ENCODE results near the gene PRSS37.
"Not testable (repeated sequence)": the region's sequence is repeated elsewhere in the genome, so short reads cannot be mapped to it uniquely, and the experiment has no call there.

PRSS37 gene, protein sequence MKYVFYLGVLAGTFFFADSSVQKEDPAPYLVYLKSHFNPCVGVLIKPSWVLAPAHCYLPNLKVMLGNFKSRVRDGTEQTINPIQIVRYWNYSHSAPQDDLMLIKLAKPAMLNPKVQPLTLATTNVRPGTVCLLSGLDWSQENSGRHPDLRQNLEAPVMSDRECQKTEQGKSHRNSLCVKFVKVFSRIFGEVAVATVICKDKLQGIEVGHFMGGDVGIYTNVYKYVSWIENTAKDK

DNA sequence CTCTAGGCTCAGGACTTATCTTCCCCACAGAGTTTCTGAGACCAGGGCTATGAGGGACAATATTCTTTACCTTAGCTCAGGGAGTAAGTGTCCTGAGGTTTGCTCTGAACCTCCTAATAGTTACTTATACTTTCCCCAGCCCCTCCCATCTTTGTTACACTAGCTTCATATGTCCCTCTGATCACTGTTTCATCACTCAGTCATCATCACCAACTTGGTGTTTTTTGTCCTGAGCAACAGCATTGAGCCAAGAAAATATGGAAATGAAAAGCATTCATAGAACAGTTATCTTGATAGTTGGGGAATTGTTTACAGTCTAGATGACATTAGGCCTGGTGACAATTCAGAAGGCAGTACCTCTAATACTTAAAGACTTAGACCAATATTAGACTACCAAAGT lies at the start of gene PRSS37:
Gene PRSS37, minus strand, starts transcription at position 101 of the 400 bp plus-strand sequence. CDS start 436 bp downstream, outside the sequence.
- no peak for DNase-seq (ENCODE audit: low read depth)

DNA sequence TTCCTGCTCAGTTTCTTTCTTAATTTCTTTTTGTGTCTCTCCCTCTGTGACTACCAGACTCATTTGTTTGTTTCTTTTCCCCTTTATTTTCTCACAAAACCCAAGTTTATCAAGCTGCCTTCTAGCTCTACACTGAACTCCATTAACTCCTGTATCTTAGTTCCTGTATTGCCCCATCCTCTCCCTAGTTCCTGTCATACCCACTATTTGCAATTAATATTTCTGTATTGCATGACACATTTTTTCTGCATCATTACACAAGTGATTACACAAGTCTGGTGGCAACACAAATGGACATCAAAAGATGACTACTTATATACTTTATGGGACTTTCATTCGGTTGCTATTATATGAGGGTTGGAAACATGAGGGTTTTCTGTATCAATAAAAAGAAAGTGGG lies 48.0 kb upstream of the PRSS37 start:
- DNase-seq (ENCODE audit: low read depth) = no peak

DNA sequence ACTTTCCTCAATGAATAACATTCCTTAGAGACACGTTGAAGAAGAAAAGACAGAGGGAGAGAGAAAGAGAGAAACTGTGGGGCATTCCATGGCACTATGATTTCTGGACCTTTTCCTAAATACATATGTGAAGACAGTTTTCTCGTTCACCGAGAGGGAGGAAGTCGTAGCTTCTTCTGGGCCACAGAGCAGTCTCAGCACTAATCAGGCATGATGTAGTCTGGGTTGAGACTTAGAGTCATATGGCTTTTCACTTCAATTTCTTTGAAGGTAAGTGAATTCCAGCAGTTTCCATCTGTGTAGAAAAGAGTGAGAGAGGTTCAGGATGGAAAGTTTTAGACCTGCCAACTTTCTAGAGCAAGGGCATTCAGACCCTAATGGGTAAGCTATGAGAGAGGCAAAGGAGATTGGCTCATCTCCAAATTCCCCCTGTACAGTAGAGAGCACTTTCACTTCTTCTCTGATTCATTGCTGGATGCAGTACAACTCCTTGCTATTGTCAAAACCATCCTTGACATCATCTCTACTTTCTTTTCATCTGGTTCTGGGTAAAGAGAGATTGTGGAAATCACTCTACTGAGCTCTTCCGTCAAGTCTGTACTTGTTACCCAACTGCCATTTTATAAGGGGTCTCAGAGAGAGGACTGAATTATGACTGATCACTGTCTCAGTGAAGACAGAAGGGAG lies 43.4 kb upstream of the PRSS37 start:
- DNase-seq (ENCODE audit: low read depth) = no peak

- DNase-seq (ENCODE audit: low read depth) = no peak
These were observed 39.7 kb upstream of the PRSS37 start for GRCh38 chr7:141880960-141881359.

DNA sequence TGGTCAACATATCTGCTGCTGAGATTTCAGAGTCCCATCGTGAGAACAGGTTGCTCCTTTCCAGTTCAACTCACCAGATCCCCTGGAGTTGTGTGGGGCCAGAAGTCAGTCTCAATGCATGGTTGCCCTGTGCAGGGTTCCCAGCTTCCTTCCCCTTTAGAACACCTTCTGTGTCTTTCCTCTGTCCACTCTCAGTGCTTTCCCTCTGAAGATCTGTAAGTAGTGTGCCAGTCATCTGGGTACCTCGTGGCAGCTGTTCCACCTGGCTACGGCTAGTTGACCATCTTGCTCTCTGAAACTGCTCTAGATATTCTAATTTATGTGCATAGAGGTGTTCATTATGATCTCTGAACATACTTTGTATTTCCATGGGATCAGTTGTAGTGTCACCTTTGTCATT lies 36.1 kb upstream of the PRSS37 start:
- no peak for DNase-seq (ENCODE audit: low read depth)

- no peak for DNase-seq (ENCODE audit: low read depth)
These were observed 35.1 kb upstream of the PRSS37 start for GRCh38 chr7:141876371-141876770.

DNA sequence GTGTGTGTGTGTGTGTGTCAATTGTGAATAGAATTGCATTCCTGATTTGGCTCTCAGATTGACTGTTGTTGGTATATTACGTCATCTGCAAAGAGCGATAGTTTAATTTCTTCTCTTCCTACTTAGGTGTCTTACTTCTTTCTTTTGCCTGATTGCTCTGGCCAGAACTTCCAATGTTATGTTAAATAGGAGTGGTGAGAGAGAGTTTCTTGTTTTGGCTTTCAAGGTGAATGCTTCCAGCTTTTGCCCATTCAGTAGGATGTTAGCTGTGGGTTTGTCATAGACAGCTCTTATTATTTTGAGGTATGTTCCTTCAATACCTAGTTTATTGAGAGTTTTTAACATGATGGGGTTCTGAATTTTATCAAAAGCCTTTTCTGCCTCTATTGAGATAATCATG lies 34.2 kb upstream of the PRSS37 start:
- DNase-seq (ENCODE audit: low read depth) = no peak

DNA sequence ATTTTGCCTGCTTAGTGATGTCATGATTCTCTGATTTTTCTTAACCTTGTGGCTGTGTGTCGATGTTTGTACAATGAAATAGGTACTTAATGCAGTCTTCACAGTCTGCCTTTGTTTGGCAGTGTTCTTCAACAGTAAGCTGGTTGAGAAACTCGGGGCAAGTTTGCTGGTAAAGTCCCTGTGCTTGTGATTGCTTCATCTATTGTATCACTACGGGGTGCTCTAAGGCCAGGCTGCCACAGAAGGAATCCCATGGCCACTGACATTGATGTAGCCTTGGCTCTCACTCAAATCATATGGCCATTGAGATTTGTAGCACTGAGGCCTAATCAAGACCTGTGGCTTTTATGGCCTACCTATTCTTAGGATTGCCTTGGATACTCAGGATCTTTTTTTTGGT lies 33.5 kb upstream of the PRSS37 start:
- DNase-seq (ENCODE audit: low read depth) = no peak

DNA sequence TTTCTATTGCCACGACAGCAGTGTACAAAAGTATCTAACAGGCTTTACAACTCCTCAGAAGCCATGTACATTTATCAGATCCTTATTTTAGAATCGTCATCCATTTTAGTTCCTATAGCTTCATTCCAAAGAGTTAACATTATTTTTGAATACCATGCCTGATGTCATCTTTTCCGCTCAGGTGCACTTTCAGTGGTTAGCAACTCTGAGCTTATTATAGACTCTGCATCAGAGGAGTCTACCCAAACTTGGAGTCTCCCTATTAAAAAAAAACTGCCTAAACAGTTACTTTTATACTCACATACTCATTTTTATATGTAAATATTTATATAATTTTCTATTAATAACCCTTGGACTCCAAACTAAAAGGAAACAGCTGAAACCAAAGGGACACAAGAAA lies 31.6 kb upstream of the PRSS37 start:
- DNase-seq (ENCODE audit: low read depth) = no peak

- no peak for DNase-seq (ENCODE audit: low read depth)
These were observed 25.7 kb upstream of the PRSS37 start for GRCh38 chr7:141866974-141867373.

- DNase-seq (ENCODE audit: low read depth) = no peak
These were observed 23.6 kb upstream of the PRSS37 start for GRCh38 chr7:141864765-141865447.

DNA sequence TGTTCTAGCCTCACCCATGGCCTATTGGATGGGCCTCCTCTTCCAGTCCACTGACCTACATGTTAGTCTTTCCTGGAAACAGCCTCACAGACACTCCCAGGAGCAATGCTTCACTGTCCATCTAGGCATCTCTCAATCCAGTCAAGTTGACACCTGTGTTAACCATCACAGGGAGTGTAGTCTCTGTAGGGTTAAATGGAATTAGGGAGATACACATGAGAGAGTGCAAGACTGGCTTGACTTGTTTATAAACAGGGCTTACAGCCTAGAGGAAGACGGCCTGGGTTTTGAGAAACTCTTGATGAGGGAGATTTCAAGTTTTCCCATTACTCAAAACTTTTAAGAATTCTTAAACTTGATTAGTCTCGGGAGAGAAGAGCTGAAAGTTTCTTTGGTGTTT lies 18.9 kb upstream of the PRSS37 start:
- no peak for DNase-seq (ENCODE audit: low read depth)

- no peak for DNase-seq (ENCODE audit: low read depth)
These were observed 6.7 kb upstream of the PRSS37 start for GRCh38 chr7:141847996-141848395.

DNA sequence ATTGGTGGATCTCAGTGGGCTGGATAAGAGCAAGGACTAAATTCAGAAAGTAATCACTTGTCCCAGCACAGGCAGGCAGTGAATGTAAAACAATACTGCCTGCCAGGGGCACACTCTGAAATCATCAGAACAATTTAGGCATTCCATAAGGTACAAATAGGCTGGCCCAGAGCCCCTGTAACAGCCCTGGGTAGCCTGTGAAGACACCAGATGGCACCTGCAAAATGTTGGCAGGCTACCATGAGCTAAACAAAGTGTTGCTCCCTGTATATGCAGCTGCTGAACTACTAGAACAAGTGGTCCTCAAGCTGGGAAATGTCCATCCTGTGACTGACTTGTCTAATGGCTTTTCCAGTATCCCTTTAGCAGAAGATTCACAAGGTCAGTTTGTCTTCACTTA lies 3.0 kb upstream of the PRSS37 start:
- DNase-seq (ENCODE audit: low read depth) = no peak

GRCh38 chr7:141842904-141843303 lies 1.6 kb upstream of the PRSS37 start:
- DNase-seq (ENCODE audit: low read depth) = no peak

DNA sequence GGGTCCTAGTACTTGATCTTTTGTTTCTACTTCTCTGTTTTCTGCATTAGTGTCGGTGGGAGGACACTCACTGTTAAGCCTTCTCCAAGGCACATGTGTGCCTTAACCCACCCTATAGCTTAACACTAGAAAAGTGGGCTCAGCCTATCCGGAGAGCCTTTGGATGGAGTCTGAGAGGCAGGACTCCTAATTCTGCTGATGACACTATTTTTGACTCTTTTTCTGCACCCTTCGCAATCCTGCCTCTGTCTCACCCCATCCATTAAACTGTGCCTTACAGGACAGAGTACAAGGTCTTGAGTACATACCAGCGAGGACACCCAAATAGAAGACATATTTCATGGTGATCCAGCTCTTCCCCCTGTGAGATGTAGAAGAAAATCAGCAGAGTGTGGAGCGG lies 577 bp downstream of the PRSS37 start:
- no peak for DNase-seq (ENCODE audit: low read depth)

DNA sequence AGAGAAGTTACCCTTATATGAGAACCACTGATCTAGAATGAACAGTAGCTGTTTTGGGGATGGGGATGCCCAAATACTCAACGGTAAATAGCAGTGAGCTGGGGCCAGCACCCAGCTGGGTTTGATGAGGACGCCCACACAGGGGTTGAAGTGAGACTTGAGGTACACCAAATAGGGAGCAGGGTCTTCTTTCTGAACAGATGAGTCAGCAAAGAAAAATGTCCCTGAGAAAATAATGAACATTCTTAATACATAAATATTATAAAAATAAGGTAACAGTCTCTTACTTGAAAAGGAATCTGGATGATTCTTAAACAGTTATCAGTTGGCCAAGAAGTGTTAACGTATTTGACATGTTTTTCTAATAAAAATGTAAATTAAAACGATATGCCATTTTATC lies 2.0 kb downstream of the PRSS37 start:
- DNase-seq (ENCODE audit: low read depth) = no peak

DNA sequence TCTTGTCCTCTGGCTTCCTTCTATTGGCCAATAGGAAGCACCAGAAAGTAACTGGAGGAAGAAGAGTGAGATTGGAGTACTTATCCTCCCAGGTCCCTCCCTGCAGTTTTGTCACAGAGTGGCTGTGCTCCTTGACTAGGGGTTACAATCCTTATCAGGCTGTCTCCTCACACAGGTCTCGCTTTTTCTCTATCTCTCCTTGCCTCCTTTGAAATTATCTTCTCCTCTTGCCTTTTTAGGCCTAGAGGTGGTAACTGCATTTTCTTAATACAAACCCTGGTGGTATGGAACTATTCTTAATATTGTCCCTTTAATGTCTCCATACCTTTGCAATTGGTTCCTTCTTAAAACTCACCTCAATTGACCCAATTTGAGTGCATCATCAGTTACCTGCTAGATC lies 2.7 kb downstream of the PRSS37 start:
- no peak for DNase-seq (ENCODE audit: low read depth)

DNA sequence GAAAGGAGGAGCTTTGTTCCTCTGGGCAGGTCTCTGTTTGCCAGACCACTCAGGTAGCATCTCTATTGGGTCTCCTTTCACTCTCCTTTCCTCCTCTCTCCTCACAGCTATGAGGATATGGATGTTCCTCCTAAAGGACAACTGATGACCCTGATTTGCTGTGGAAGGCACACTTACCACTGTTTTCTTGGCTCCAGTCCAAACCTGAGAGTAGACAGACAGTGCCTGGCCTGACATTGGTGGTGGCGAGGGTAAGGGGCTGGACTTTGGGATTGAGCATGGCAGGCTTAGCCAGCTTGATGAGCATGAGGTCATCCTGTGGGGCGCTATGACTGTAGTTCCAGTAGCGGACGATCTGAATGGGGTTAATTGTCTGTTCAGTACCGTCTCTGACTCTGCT lies 3.6 kb downstream of the PRSS37 start:
- DNase-seq (ENCODE audit: low read depth) = no peak

DNA sequence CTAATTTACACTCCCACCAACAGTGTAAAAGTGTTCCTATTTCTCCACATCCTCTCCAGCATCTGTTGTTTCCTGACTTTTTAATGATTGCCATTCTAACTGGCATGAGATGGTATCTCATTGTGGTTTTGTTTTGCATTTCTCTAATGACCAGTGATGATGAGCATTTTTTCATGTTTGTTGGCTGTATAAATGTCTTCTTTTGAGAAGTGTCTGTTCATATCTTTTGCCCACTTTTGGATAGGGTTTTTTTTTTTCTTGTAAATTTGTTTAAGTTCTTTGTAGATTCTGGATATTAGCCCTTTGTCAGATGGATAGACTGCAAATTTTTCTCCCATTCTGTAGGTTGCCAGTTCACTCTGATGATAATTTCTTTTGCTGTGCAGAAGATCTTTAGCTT lies 18.9 kb downstream of the PRSS37 start:
- not testable (repeated sequence) for DNase-seq (ENCODE audit: low read depth)

GRCh38 chr7:141820067-141820466 lies 21.2 kb downstream of the PRSS37 start:
- no peak for DNase-seq (ENCODE audit: low read depth)

GRCh38 chr7:141792526-141792925 lies 48.8 kb downstream of the PRSS37 start:
- DNase-seq (ENCODE audit: low read depth) = no peak

DNA sequence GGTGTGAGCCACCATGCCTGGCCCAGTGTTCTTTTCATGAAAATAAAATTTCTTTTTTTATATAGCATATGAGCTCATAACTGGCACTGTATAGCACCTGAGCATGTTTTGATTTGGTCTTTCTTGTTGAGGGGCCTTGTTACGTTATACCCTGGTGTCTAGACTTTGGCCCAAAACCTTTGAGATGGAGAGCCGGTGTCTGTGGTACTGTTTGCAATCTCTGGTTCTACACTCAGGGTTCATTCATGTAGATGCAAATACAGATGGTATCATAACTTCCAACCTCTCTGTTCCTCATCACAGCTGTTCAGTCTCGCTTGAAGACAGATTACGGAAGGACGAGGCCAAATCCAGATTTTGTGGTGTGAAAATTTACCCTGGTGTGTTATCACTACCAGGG lies 51.4 kb downstream of the PRSS37 start, which contains the start of gene TAS2R5:
Gene TAS2R5, plus strand, starts transcription at position 301 of the 400 bp plus-strand sequence. CDS start 145 bp downstream, outside the sequence.
- no peak for DNase-seq (ENCODE audit: low read depth)

Measured in non-pigmented ciliary epithelial cell (primary cell).